ENCODE measurements around the gene ABI1.

DNA sequence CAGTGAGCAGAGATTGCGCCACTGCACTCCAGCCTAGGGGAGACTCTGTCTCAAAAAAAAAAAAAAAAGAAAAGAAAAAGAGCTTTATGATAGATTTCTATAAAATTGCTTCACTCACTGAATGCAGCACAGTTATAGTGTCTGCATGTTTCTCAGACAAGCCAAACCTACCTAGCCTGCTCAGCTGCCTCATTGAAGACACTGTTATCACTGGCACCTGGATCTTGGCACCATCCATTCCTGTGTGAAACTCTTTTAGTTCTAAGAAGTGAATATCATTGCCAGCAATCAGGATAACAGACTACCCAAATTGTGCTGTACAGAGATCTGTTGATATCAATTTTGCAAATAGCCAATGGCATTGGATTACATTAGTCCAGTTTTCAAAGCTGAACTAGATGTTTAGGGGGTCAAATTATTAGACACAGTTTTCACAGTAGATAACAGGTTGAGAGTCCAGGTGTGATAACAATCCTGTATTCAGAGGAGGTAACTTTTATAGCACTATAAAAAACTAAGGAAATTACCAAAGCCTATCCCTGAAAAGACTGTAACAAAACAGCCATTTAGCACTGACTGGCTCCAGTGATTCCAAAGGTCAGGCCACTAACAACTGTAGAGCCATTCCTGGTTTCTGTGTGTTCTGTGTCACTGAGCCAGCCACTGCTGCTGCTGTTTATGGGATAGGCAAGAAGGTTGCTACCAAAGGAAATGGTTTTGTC lies 146.2 kb downstream of the ABI1 start:
- no peak for TF ChIP-seq POLR2A (IDR thresholded peaks at IDR 0.05; ENCODE audit: low read depth, low read length)
- TF ChIP-seq, protein P1, sequence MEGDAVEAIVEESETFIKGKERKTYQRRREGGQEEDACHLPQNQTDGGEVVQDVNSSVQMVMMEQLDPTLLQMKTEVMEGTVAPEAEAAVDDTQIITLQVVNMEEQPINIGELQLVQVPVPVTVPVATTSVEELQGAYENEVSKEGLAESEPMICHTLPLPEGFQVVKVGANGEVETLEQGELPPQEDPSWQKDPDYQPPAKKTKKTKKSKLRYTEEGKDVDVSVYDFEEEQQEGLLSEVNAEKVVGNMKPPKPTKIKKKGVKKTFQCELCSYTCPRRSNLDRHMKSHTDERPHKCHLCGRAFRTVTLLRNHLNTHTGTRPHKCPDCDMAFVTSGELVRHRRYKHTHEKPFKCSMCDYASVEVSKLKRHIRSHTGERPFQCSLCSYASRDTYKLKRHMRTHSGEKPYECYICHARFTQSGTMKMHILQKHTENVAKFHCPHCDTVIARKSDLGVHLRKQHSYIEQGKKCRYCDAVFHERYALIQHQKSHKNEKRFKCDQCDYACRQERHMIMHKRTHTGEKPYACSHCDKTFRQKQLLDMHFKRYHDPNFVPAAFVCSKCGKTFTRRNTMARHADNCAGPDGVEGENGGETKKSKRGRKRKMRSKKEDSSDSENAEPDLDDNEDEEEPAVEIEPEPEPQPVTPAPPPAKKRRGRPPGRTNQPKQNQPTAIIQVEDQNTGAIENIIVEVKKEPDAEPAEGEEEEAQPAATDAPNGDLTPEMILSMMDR (IDR thresholded peaks at IDR 0.05; ENCODE audit: extremely low read depth in 1 of 2, insufficient read depth in 1 of 2, low read depth in 1 of 2, low read length in 2 of 2), result no peak
- TF ChIP-seq, protein P2, sequence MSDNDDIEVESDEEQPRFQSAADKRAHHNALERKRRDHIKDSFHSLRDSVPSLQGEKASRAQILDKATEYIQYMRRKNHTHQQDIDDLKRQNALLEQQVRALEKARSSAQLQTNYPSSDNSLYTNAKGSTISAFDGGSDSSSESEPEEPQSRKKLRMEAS (IDR thresholded peaks at IDR 0.05; ENCODE audit: insufficient read depth, insufficient read length), result no peak
- TF ChIP-seq JUN (IDR thresholded peaks at IDR 0.05; ENCODE audit: borderline replicate concordance, insufficient read depth, insufficient read length, low read depth), result no peak
- TF ChIP-seq POLR2AphosphoS5 (IDR thresholded peaks at IDR 0.05; ENCODE audit: insufficient read depth, low read depth, low read length), result no peak
